HG03095 (cell line): ENCODE data around the gene CD96.
"Not testable (repeated sequence)": the region's sequence is repeated elsewhere in the genome, so short reads cannot be mapped to it uniquely, and the experiment has no call there.

Experiments used
- ATAC-seq: cut with Tn5 transposase; IDR thresholded peaks from one replicate; pipeline ENCODE4 v1.9.1; 2021; ENCODE audit warnings: moderate library complexity; ENCODE audit not compliant: unreplicated experiment

The CD96 gene

DNA sequence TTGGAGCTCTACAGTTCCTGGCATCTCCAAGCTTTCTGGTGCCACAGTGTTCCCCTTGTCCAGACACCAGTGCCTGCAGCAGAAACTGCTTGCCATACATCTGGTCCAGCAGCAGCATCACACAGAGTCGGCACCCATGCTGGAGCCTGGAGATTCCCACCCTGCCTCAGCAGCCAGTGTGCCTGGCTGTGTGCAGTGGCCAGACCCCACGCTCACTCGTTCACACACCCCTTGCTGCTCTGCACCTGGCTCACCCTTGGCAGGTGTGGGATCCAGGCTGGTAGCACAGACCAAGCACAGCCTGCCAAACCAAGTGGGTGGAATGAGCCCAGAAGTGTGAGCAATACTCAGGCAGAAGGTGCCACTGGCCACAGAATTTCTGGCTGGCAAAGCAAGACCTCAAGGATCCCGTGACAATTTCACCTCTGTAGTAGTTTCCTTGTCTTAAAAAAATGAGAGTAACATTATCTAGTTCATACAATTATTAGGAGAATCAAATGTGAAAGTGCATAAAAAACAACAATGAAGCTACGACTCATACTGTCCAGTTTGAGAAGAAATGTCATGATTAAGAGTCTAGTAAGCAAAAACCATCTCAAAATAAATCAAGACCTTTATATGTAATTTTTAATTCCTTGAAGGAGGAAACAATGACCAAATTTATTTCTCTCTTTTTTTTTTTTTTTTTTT is 76.1 kb downstream of the CD96 start:
- no peak for ATAC-seq

DNA sequence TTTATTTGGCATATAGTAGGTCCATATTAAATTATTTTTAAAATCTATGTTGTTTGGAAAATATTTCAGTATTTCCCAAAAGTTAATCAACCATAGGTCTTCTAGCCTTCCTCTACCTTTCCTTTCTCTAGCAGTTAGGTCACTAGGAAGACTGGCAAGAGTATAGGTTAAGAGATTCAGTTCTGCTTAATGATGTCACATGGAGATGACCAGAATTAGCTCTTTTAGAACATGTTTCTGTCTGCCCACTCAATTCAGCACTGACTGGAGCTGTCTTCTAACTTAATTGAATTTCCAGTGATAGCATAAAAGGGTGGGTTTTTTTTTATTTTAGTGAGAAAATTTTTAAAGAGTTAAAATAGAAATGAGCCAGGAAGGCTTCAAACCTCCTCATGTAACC is 76.9 kb downstream of the CD96 start:
- ATAC-seq, result no peak

DNA sequence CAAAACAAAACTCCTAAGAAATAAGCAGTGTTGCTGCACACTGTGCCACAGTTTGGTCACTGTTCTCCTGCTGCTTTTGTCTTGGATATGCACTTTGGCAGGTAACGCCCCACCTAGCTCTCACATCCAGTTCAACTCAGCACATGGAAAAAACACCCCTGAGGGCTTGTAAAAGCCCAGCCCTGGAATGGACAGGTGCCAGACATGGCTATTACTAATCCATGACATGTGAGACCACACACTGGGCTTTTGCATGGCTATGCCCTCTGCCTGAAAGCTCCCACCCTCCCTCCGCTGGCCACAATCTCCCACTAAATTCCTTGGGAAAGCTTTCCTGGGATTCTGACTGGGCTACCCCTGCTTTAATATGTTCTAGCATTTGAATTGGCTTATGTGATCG is 77.8 kb downstream of the CD96 start:
- no peak for ATAC-seq

DNA sequence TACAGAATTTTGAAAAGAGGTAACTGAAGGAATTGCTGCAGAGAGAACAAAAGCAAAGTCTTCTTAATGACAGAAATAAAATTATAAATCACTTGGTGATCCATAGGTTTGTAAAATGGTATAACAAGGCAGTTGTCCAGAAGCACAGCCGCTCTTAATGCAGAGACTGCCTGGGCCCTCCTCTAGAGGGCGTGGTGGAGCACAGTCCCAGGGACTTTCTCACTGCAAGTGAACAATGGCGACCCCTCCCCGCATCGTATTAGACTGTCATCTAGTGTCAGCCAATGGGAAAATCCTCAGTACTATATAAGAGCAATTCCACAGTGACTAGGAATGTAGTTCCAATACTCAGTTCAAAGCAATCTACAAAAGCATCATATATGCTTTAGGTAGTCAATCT is 79.5 kb downstream of the CD96 start:
- no peak for ATAC-seq

DNA sequence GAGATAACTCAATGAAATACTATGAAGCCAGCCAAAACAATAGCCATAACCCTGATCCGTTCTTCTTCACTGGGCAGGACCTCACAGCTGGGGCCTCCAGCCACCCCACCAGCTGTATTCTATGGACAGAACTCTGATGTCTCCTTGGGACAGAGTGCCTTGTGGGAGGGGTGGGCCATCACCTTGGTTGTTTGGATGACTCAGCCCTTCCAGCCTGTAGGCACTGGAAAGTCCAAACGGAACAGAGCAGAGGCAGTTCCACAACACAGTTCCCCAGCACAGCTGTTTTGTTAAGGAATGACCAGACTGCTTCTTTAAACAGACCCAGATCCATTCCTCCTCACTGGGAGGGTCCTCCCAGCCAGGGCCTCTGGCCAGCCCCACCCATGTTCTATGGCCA is 85.1 kb downstream of the CD96 start:
- no peak for ATAC-seq

DNA sequence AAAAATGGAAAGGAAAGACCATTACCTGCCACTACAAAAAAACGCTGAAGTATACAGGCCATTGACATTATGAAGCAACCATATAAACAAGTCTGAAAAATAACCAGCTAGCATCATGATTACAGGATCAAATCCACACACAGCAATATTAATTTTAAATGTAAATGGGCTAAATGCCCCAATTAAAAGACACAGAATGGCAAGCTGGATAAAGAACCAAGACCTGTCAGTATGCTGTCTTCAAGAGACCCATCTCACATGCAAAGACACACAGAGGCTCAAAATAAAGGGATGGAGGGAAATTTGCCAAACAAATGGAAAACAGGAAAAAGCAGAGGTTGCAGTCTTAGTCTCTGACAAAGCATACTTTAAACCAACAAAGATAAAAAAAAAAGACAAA is 87.0 kb downstream of the CD96 start:
- ATAC-seq, result not testable (repeated sequence)

DNA sequence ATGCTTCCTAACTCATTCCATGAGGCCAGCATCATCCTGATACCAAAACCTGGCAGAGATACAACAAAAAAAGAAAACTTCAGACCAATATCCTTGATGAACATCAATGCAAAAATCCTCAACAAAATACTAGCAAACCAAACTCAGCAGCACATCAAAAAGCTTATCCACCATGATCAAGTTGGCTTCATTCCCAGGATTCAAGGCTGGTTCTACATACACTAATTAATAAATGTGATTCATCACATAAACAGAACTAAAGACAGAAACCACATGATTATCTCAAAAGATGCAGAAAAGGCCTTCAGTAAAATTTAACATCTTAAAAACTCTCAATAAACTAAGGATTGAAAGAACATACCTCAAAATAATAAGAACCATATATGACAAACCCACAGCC is 88.6 kb downstream of the CD96 start:
- not testable (repeated sequence) for ATAC-seq

DNA sequence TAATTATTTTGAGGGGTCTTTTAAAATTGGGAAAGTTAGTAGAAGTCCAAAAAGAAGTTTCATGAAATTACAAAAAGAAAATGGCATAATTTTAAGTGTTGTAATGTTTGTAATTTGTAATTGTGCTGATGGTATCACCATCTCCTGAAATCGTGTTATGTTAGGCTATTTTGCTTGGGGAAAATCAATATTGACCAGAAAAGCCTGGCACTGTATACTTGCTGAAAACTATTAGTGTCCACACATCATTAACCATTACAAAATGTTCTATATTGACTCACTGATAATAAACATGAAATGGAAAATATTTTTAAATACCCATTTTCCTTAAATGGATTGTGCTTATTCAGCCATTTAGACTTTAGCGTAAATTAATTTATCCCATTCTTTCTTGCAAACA is 93.4 kb downstream of the CD96 start:
- ATAC-seq, result no peak

DNA sequence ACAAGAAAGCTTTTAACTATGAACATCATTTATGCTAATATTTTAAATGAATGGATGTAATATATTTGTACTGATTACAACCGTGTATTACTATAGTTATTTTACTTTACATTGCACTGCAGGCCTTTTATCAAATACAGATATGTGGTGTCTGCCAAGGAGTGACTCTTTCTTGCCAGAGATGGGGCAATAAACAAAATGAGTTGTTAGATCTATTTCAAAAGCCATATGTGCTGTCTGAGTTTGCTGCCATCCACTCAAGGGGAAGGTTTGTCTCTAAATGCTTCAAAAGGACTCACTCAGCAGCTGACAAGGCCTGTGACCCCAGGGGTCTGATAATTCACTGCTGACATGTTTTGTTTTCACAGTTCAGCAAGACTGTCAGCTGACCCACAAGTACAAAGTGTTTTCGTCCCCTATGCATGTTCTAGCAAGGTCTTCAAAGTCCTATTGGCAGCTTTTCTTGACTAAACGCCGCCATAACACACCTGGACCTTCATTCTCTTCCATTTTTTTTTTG is 94.4 kb downstream of the CD96 start:
- no peak for ATAC-seq

DNA sequence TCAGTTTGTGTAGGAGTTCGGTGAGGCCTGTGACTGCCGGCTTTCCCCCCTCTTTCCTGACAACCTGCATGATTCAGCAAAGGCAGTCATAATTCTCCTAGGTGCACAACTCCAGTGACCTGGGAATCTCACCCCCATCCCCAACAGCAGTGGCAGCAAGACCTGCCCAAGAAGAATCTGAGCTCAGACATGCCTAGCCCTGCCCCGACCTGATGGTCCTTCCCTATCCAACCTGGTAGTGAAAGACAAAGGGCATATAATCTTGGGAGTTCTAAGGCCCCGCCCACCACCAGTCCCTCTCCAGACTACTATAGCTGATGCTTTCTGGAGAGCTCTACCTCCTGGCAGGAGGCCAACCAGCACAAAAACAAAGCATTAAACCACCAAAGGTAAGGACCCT is 97.3 kb downstream of the CD96 start:
- no peak for ATAC-seq

DNA sequence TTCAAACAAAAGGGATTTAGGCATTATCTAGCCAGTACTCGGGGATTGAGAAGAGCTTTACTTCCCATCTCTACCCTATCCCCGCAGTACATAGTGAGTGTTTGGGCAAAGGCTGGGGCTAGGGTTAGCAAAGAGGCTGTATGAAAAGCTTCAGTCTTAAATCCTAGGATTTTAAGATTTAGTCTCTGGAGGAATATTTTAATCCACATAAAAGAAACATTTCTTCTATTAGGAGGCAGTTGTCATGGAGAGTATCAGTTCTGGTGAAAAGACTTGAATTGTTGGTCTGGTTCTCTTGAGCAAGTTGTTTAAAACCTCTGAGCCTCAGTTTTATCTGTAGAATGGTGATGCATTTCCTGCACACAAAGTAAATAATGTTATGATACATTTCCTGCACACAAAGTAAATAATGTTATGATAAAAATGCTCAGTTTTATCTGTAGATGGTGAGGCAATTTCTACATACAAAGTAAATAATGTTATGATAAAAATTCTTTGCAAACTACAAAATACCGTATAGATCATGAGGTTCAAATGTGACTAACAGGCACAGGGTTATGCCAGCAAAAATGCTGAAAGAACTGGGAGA is 107.1 kb downstream of the CD96 start:
- ATAC-seq, result no peak

DNA sequence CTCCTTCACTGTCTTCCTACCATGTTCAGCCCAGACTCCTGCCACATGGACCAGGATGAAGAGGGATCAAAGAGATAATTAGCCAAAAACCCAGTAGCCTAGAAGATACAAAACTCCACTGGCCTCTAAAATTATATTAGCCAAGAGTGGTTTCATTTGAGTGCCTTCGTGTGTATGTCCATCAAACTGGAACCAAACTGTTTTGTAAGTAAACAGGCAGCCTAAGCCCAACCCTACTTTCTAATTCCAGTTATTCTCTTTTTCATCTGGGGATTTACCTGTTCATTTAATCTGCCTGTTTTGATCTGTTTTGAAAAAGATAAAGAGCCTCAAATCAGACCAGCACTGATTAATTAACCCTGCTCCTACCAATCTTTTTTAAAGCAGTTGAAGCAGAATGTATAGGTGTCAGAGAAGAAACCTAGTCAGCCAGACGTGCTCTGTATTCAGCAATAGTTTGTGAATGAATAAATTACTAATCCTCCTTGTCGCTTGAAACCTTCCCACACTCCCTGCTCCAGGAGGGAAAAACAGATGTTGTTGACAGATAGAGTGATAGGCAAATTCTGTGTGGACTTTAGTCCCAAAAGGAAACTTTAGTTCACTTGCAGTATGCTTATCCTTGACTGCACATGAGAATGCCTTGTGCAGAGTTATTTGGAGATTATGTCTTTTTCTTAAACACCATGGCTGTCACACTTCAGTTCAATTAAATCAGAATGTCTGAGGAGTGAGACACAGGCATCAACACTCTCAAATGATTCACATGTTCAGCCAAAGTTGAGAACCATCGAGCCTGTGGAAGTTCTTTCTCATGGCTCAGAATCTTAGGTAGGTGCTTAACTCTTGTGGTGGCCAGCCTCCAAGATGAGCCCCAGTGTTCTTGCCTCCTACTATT is 108.6 kb downstream of the CD96 start:
- ATAC-seq, result no peak

DNA sequence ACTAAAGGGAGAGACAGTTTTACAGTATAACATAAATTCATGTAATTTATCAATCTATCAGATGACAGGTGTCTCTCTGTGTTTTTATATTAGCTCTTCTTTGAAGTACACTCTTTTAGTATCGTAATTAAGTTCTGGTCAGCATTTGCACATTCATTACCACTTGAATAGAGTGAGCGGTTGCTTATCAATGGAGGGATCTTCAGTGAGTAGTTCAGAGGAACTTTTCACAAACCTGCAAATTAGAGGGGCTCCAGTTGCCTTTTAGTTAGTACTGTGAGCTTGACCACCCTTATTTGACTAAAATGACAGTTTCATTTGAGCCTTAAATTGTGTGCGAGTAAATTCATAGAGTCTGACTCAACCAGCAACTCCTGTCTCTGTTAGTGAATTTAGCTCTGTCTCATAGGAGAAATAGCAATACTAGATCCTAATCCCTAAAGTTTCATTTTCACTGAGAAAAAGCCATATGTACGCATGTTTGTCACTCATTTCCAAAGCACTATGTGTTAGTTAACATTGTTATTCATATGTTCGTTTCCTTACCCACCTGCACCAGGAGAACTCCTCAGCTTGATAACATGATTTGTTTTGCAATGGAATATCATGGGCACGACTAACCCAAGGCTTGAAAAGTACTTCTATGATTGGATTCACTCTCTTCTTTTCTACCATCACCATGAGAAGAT is 110.6 kb downstream of the CD96 start:
- ATAC-seq, result no peak

DNA sequence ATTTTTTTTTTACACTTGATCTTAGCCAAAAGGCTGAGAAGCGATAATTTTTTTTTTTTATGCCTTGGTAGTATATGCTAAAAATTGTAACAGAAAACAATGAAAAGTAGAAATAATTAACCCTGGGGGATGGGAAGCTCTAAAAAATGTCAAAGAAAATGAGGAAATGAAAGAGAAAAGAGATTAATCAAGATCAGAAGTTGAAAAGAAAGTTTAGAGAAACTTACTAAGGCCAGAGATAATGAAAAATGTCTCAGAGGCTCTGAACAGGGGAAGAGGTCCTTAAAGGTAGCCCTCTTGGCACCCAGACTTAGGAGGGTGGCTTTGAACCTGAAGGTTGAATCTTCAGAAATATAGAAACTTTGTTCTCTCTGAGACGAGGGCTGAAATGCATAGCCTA is 111.8 kb downstream of the CD96 start:
- ATAC-seq, result no peak

DNA sequence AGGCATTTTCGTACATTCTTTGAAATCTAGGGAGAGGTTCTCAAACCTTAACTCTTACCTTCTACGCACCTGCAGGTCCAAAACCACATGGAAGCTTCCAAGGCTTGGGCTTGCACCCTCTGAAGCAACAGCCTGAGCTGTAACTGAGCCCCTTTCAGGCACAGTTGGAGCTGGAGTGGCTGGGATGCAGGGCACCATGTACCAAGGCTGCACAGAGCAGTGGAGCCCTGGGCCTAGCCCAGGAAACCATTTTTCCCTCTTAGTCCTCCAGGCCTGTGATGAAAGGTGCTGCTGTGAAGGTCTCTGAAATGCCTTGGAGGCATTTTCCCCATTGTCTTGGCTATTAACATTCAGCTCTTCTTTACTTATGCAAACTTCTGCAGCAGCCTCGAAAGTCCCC is 120.0 kb downstream of the CD96 start:
- no peak for ATAC-seq

DNA sequence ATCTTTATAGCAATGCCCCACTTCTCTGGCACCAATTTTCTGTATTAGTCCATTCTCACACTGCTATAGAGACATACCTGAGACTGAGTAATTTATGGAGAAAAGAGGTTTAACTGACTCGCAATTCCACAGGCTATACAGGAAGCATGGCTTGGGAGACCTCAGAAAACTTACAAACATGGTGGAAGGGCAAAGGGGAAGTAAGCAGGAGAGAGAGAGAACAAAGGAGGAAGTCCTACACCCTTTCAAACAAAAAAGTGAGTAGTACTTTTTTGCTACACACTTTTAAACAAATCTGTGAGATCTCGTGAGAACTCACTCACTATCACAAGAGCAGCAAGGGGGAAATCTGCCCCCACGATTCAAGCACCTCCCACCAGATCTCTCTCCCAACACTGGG is 120.9 kb downstream of the CD96 start:
- ATAC-seq, result no peak

DNA sequence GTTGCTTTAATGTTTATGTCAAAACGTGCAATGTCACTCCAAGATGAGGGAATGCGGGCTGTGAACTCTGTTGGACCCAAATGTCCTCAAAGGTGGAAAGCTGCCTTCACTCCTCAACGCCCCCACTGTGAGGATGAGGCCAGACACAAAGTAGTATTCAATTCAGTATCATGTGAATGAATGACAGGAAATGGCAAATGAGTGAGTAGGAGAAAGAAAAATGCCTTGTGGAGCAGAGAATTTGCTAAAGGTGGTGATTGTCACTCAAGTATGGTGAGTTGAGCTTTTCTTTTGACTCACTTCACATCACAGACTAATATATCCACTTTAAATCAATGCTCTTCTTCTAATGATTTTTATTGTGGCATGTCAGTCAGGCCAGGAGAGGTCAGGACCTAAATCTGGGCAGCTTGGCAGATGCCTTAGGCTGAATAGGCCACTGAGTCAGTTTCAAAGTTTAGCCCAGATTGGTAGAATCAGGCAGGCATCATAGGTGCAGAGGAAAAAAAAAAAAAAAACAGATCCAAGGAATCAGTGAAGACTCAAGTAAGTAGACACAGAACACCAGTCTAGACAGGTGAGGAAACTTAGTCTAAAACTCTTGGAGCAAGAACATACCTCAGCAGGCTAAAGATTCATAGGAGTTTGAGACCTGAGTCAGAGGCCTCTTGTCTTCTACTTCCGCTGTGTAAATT is 124.2 kb downstream of the CD96 start:
- ATAC-seq, result no peak

DNA sequence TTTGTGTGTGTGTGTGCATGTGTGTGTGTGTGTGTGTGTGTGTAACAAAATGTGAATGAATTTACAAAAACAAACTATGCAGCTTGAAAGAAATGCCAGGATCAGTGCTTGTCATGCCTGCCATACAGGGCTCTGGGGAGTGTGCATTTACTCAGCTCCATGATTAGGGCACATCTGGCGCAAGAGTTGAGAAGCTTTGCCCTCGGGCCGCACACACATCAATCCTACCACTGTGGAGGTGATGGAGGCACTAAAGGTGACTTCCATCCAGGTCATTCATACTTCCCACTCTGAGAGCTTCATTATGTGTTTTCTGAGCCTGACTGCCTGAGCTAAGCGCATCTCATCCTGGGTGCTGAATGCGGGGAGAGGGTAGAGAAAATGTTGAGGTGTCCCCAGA is 125.2 kb downstream of the CD96 start:
- no peak for ATAC-seq

DNA sequence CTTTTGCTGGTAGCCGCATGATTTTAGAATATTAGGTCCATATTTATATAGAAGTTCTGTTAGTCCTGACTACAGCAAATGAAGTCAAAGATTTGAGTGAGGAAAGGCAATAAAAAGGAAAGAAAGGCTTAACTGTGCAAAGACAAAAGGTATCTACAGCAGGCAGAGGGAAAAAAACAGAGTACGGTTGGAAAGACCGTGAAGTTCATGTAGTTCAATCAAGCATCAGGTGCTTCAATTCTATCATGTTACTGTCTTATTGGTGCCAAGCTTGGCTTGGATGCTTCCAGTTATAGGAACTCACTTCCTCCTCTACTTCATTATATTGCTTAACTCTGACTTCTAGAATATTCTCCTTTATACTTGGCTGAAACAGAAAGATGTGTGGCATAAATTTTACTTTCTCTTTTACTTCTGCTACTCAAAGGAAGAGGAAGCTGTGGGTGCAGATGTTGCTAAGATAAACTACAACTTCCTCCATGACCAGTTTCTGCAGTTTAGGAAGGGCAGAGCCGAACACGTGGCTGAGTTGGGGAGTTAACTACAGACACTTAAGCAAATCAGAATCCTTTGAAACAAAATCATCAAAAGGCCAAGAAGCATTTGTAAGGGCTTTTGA is 125.7 kb downstream of the CD96 start:
- ATAC-seq, result peak; percentile 95

DNA sequence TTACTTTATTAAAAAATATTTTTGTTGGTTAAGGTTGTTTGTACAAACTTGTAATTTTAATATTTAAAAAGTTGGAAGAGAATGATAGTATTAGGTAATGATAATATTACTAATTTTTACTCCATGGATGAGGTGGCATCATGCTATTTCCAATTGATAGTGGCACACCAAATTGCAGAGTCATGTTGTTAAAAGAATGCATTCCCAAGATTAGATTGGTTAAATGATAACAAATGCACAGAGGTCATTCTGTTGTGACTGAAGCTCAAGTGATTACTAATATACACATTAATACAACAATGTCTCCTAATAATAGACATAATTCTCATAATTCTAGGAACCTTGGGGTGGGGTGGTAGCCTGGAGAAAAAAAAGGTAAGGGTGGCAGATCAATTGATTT is 126.3 kb downstream of the CD96 start:
- no peak for ATAC-seq
